Measurements from ENCODE around the gene CYP3A5. TPM values are rescaled to one million over a fixed set of nuclear protein-coding genes. Genes with fewer than 3 reads are reported as not detected.

CYP3A5 gene
- total and polyA plus RNA-seq, 7 experiments from 2014 or later = 0.27 to 0.87 (median 0.69) TPM; not detected in 4

GRCh38 chr7:99601656-99602310, 78.0 kb downstream of the CYP3A5 start:
- Mint-ChIP-seq H3K27me3 (peaks cover 0 to 2% (median 0%) of the 10 kb centered on the region in 5 donors), H3K4me3 (no peak overlapping the region), H3K4me1 (peaks cover 0 to 6% (median 0%) of the 10 kb centered on the region in 7 donors), H3K27ac (peak overlapping the region in 1 of 9 donors; percentile 21), H3K9me3 (no peaks in the 10 kb centered on the region), H3K36me3 (no peaks in the 10 kb centered on the region)
- Histone ChIP-seq H3K36me3 (ENCODE audit: control insufficient read depth in 2 of 3, insufficient read depth in 3 of 3, low read length in 3 of 3) (no peaks in the 10 kb centered on the region), H3K27me3 (ENCODE audit: control insufficient read depth in 2 of 2, insufficient read depth in 2 of 2, low read length in 2 of 2) (no peaks in the 10 kb centered on the region), H3K4me1 (ENCODE audit: control insufficient read depth in 2 of 2, insufficient read depth in 2 of 2, low read length in 2 of 2) (no peaks in the 10 kb centered on the region), H3K4me3 (ENCODE audit: low read length) (no peak overlapping the region), H3K9me3 (ENCODE audit: control insufficient read depth in 2 of 3, low read length in 3 of 3) (no peaks in the 10 kb centered on the region), H3K27ac (ENCODE audit: low read depth, low read length) (no peak overlapping the region)
- ChIA-PET CTCF (no interaction called here), POLR2A (interaction anchor here (1.4 kb wide), 1 partner anchor 15 kb away, joined by 4 read pairs; the partner anchor contains the start of gene ZSCAN25)
- intact Hi-C loops (cut with micrococcal nuclease) = no loop called here
- ATAC-seq = no peak
- peak in 1 of 9 donors; percentile 18 for DNase-seq

- intact Hi-C loops (cut with micrococcal nuclease) = no loop called here
- H3K4me1 Mint-ChIP-seq = peaks cover 0 to 6% (median 0%) of the 10 kb centered on the region in 7 donors
- no peaks in the 10 kb centered on the region for H3K36me3 ChIP-seq (ENCODE audit: control insufficient read depth in 2 of 3, insufficient read depth in 3 of 3, low read length in 3 of 3)
- no peak overlapping the region for H3K4me3 Mint-ChIP-seq
- H3K4me3 ChIP-seq (ENCODE audit: low read length) = no peak overlapping the region
- no peaks in the 10 kb centered on the region for H3K27me3 ChIP-seq (ENCODE audit: control insufficient read depth in 2 of 2, insufficient read depth in 2 of 2, low read length in 2 of 2)
- ATAC-seq (no peak), DNase-seq (no peak)
- POLR2A ChIA-PET = no interaction called here
- no peak overlapping the region for H3K27ac ChIP-seq (ENCODE audit: low read depth, low read length)
- H3K4me1 ChIP-seq (ENCODE audit: control insufficient read depth in 2 of 2, insufficient read depth in 2 of 2, low read length in 2 of 2) = no peaks in the 10 kb centered on the region
- no peaks in the 10 kb centered on the region for H3K36me3 Mint-ChIP-seq
- no peaks in the 10 kb centered on the region for H3K9me3 ChIP-seq (ENCODE audit: control insufficient read depth in 2 of 3, low read length in 3 of 3)
- H3K27me3 Mint-ChIP-seq = no peaks in the 10 kb centered on the region
- H3K27ac Mint-ChIP-seq = no peak overlapping the region
- no peaks in the 10 kb centered on the region for H3K9me3 Mint-ChIP-seq
- CTCF ChIA-PET = interaction anchor here (0.7 kb wide), 1 partner anchor 269 kb away, joined by 3 read pairs; no protein-coding TSS in a partner anchor
Observed at GRCh38 chr7:99599836-99600235, 80.0 kb downstream of the CYP3A5 start.

Other genes with a start within 250 kb of the CYP3A5 start
- gene PTCD1, start 241.2 kb downstream of the CYP3A5 start, total RNA-seq = 10 to 100 TPM in 2 of 5 experiments, 1 to 10 TPM in 3; 4.0 to 10.8 (median 8.8) TPM
- gene PTCD1, start 241.2 kb downstream of the CYP3A5 start, polyA plus RNA-seq = 1 to 10 TPM; 3.7 to 4.2 TPM
- gene CPSF4, start 241.1 kb downstream of the CYP3A5 start, total RNA-seq = 10 to 100 TPM; 36.3 to 69.4 (median 45.7) TPM
- 10 to 100 TPM; 22.4 to 28.3 TPM for gene CPSF4, start 241.1 kb downstream of the CYP3A5 start, polyA plus RNA-seq
- 100 to 1,000 TPM in 3 of 5 experiments, 10 to 100 TPM in 2; 77.8 to 349 (median 126) TPM for gene ATP5MF, start 213.8 kb downstream of the CYP3A5 start, total RNA-seq
- gene ATP5MF, start 213.8 kb downstream of the CYP3A5 start, polyA plus RNA-seq = 100 to 1,000 TPM; 345 to 406 TPM
- 10 to 100 TPM; 17.4 to 28.0 (median 27.3) TPM for gene ZNF789, start 207.1 kb downstream of the CYP3A5 start, total RNA-seq
- 10 to 100 TPM in 1 of 2 donors, 1 to 10 TPM in 1; 9.5 to 10.6 TPM for gene ZNF789, start 207.1 kb downstream of the CYP3A5 start, polyA plus RNA-seq
- gene ZNF394, start 179.7 kb downstream of the CYP3A5 start, total RNA-seq = 100 to 1,000 TPM in 2 of 5 experiments, 10 to 100 TPM in 3; 55.2 to 199 (median 98.1) TPM
- 10 to 100 TPM; 68.2 to 93.3 TPM for gene ZNF394, start 179.7 kb downstream of the CYP3A5 start, polyA plus RNA-seq
- gene ZKSCAN5, start 175.3 kb downstream of the CYP3A5 start, total RNA-seq = 10 to 100 TPM in 1 of 5 experiments, 1 to 10 TPM in 4; 4.7 to 11.0 (median 8.3) TPM
- 1 to 10 TPM; 4.1 to 8.1 TPM for gene ZKSCAN5, start 175.3 kb downstream of the CYP3A5 start, polyA plus RNA-seq
- gene FAM200A, start 127.9 kb downstream of the CYP3A5 start, total RNA-seq = 10 to 100 TPM in 2 of 5 experiments, 1 to 10 TPM in 3; 1.9 to 13.6 (median 5.0) TPM
- gene FAM200A, start 127.9 kb downstream of the CYP3A5 start, polyA plus RNA-seq = 1 to 10 TPM; 5.9 to 7.6 TPM
- 100 to 1,000 TPM; 110 to 165 (median 157) TPM for gene ZNF655, start 121.4 kb downstream of the CYP3A5 start, total RNA-seq
- 10 to 100 TPM; 65.8 to 81.7 TPM for gene ZNF655, start 121.4 kb downstream of the CYP3A5 start, polyA plus RNA-seq
- gene TMEM225B, start 81.7 kb downstream of the CYP3A5 start, total RNA-seq = 1 to 10 TPM in 1 of 5 experiments, under 1 TPM in 3, not detected in 1; 0.80 to 1.9 (median 0.90) TPM
- 1 to 10 TPM in 1 of 2 donors, under 1 TPM in 1; 0.44 to 2.5 TPM for gene TMEM225B, start 81.7 kb downstream of the CYP3A5 start, polyA plus RNA-seq
- gene ZSCAN25, start 63.0 kb downstream of the CYP3A5 start, total RNA-seq = 10 to 100 TPM; 33.9 to 51.6 (median 43.8) TPM
- 10 to 100 TPM; 15.5 to 20.6 TPM for gene ZSCAN25, start 63.0 kb downstream of the CYP3A5 start, polyA plus RNA-seq
- gene CYP3A7, start 55.2 kb upstream of the CYP3A5 start, total RNA-seq = not detected
- gene CYP3A7, start 55.2 kb upstream of the CYP3A5 start, polyA plus RNA-seq = under 1 TPM in 1 of 2 donors, not detected in 1; 0.08 TPM
- not detected for gene CYP3A4, start 104.2 kb upstream of the CYP3A5 start, total RNA-seq
- not detected for gene CYP3A4, start 104.2 kb upstream of the CYP3A5 start, polyA plus RNA-seq
- gene CYP3A43, start 148.0 kb upstream of the CYP3A5 start, total RNA-seq = under 1 TPM in 1 of 5 experiments, not detected in 4; 0.32 TPM
- not detected for gene CYP3A43, start 148.0 kb upstream of the CYP3A5 start, polyA plus RNA-seq
- gene OR2AE1, start 197.0 kb upstream of the CYP3A5 start, total RNA-seq = under 1 TPM in 4 of 5 experiments, not detected in 1; 0.41 to 0.70 (median 0.52) TPM
- not detected for gene OR2AE1, start 197.0 kb upstream of the CYP3A5 start, polyA plus RNA-seq
- gene TRIM4, start 239.5 kb upstream of the CYP3A5 start, total RNA-seq = 10 to 100 TPM; 30.1 to 75.0 (median 37.6) TPM
- gene TRIM4, start 239.5 kb upstream of the CYP3A5 start, polyA plus RNA-seq = 10 to 100 TPM; 31.9 to 37.8 TPM
- gene GJC3, start 249.6 kb upstream of the CYP3A5 start, total RNA-seq = 1 to 10 TPM in 1 of 5 experiments, under 1 TPM in 3, not detected in 1; 0.41 to 1.1 (median 0.58) TPM
- gene GJC3, start 249.6 kb upstream of the CYP3A5 start, polyA plus RNA-seq = under 1 TPM; 0.61 to 0.92 TPM

Measured in naive thymus-derived CD4-positive, alpha-beta T cell (primary cell).